NCI-H128 (cell line): ENCODE data around the gene NRXN2.

Experiments
- DNase-seq: peaks from one replicate; lab custom pipeline; 2025; ENCODE audit not compliant: unreplicated experiment; lab: John Stamatoyannopoulos, UW

The NRXN2 gene

GRCh38 chr11:64632654-64633053 lies 90.3 kb downstream of the NRXN2 start:
- no peak for DNase-seq

GRCh38 chr11:64632237-64632636 lies 90.8 kb downstream of the NRXN2 start:
- DNase-seq, result no peak

GRCh38 chr11:64631675-64632074 lies 91.3 kb downstream of the NRXN2 start:
- DNase-seq, result no peak

- no peak for DNase-seq
Observed at GRCh38 chr11:64629796-64630562, 93.0 kb downstream of the NRXN2 start.

- no peak for DNase-seq
Observed at GRCh38 chr11:64629103-64629502, 93.9 kb downstream of the NRXN2 start.

- no peak for DNase-seq
Observed at GRCh38 chr11:64628596-64628995, 94.4 kb downstream of the NRXN2 start.

- no peak for DNase-seq
Observed at GRCh38 chr11:64627371-64627770, 95.6 kb downstream of the NRXN2 start.

GRCh38 chr11:64626637-64627036 lies 96.4 kb downstream of the NRXN2 start:
- DNase-seq, result no peak

GRCh38 chr11:64624883-64625481 lies 98.0 kb downstream of the NRXN2 start:
- DNase-seq, result no peak

- DNase-seq, result no peak
Observed at GRCh38 chr11:64622681-64623080, 100.3 kb downstream of the NRXN2 start.

GRCh38 chr11:64621283-64622019 lies 101.5 kb downstream of the NRXN2 start:
- DNase-seq, result no peak

- no peak for DNase-seq
Observed at GRCh38 chr11:64620381-64620971, 102.5 kb downstream of the NRXN2 start.

GRCh38 chr11:64619811-64620380 lies 103.1 kb downstream of the NRXN2 start:
- DNase-seq, result no peak

GRCh38 chr11:64619196-64619595 lies 103.8 kb downstream of the NRXN2 start:
- no peak for DNase-seq

- DNase-seq, result no peak
Observed at GRCh38 chr11:64616817-64617216, 106.2 kb downstream of the NRXN2 start.

GRCh38 chr11:64614917-64615316 lies 108.1 kb downstream of the NRXN2 start:
- no peak for DNase-seq

GRCh38 chr11:64613648-64614047 lies 109.3 kb downstream of the NRXN2 start:
- DNase-seq, result no peak

GRCh38 chr11:64611869-64612646 lies 110.9 kb downstream of the NRXN2 start:
- no peak for DNase-seq

- DNase-seq, result no peak
Observed at GRCh38 chr11:64611176-64611575, 111.8 kb downstream of the NRXN2 start.

GRCh38 chr11:64610596-64610995 lies 112.4 kb downstream of the NRXN2 start:
- no peak for DNase-seq
